GDM1 (cell line): ENCODE results near the gene USP10.

ENCODE experiments used
- DNase-seq: peaks from one replicate; lab custom pipeline; 2025; lab: John Stamatoyannopoulos, UW

Gene USP10

GRCh38 chr16:84699712-84700445 lies at the start of gene USP10:
Gene USP10, plus strand, starts transcription at chr16:84700000. Its CDS starts 91 bp downstream, at chr16:84700091.
- DNase-seq: peak; percentile 55

DNA sequence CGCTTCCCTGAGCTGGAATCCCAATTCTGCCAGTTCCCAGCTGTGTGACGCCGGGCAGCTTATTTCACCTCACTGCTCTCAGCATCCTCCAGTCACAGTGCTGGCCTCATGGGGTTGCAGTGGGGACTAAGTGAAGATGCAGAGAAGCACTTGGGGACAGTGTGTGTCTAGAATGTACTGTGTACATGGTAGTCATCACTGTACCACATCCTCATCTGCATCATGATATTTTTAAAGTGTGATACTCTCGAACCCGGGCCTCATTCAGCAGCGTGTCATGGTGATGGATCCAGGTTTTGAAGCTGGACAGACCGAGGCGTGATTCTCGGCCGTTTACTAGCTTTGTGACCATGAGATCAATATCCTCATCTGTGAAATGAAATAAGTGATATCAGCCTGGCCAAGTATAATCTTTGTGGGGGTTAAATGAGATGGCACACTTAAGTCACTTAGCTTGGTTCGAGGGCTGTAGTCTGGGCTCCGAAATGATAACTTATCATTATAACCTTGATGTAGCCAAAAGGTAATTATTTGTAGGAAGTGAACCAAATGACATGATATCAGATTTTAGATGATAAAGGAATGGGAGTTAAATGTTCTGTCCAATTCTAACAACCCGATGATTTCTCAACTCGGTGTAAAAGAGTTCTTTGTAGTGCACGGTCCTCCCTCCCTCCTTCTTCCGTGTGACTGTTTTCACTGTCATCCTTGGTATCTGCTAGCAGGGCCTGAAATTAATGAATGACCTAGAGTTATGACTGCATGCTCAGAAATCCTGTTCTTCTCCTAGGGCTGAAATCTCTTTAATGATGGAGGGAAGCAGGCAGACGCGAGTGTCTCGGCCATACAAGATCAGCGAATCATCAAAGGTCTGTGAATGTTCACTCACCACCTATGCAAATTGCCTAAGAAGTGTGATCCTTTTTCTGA lies 49.5 kb upstream of the USP10 start:
- DNase-seq: no peak

DNA sequence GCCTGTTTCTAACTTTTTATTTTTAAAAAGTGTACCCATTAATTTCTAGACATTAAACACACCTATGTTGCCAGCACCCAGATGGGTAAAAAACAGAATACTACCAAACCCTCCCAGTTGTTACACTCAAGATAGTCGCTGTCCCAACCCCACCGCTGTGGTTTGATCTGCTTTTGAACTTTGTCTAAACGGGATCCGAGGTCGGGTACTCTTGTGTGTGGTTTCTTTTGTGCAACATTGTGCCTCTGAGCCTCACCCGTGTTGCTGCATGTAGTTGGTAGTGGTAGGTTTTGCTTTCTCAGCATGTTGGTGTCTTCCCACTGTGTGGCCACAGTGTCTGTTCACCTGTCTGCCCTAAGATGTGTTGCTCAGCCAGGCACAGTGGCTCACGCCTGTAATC lies 47.2 kb upstream of the USP10 start:
- DNase-seq: no peak

DNA sequence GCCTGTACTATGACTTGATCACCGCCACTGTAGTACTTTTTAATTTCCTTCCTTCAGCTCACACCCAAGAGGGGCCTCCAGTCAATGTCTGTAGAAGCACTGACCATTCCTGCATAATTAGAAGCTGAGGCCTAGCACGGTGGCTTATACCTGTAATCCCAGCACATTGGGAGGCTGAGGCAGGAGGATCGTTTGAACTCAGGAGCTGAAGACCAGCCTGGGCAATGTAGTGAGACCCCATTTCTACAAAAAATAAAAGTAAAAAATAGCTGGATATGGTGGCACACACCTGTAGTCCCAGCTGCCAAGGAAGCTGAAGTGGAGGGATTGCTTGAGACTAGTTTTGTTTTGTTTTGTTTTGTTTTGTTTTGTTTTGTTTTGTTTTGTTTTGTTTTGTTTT lies 45.6 kb upstream of the USP10 start:
- DNase-seq: no peak

GRCh38 chr16:84654998-84655397 lies 44.8 kb upstream of the USP10 start:
- no peak for DNase-seq

DNA sequence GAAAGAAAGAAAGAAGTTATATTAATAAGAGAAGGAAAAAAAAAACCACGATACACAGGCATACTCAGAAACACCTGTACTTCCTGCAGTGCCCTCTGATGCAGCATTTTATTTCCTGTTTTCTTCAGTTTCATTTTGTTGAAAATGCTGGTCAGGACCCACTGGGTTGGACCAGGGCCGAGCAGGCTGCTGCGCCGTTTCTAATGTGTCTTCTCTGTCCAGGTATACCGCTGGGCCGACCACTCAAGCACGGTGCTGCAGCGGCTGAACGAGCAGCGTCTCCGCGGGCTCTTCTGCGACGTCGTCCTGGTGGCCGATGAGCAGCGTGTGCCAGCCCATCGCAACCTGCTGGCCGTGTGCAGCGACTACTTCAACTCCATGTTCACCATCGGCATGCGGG lies 43.2 kb upstream of the USP10 start:
- no peak for DNase-seq

DNA sequence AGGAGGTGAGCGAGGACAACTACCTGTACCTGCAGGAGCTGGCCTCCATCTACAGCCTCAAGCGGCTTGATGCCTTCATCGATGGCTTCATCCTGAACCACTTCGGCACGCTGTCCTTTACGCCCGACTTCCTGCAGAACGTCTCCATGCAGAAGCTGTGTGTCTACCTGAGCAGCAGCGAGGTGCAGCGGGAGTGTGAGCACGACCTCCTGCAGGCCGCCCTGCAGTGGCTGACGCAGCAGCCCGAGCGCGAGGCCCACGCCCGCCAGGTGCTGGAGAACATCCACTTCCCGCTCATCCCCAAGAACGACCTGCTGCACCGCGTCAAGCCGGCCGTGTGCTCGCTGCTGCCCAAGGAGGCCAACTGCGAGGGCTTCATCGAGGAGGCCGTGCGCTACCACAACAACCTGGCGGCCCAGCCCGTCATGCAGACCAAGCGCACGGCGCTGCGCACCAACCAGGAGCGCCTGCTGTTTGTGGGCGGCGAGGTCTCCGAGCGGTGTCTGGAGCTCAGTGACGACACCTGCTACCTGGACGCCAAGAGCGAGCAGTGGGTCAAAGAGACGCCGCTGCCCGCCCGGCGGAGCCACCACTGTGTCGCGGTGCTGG lies 42.5 kb upstream of the USP10 start:
- no peak for DNase-seq

DNA sequence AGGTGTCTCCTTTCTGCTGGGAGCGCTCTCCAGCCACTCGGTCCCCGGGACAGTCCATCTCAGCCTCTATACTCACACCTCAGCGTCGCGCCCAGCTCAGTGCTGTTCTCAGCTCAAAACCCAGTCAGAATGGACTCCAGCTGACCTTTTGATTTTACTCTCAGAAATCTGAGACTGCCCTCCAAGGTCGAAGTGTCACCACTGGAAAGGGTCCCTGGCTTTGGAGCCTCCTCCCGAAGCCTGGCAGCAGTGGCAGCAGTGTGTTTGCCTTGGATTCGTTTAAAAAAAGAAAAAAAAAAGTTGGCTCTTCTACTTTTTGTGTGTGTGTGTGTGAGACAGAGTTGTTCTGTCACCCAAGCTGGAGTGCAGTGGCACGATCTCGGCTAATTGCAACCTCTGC lies 41.1 kb upstream of the USP10 start:
- DNase-seq: no peak

DNA sequence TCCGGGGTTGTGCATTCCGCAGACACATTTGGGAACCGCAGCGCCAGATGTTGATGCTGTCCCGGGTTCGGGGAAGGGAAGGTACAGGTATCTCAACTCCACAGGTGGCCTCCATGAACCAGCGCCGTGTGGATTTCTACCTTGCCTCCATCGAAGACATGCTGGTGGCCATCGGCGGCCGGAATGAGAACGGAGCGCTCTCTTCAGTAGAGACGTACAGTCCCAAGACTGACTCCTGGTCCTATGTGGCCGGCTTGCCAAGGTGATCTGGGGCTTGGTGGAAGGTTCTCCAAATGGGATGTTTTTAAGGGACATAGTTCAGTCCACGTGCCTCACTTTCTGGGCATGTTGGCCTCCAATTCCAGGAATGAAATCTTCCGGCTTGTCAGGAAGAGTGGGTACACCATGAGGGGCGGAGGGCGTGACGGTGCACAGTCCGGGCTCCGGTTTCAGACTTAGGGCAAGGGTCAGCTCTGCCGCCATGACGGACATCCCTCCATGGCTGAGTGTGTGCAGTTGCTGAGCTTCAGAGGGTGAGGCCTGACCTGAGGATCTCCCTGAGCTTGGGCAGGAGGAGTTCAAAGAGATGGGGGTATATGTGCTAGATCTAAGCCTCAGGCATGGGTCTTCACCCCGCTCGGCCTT lies 40.0 kb upstream of the USP10 start:
- no peak for DNase-seq

DNA sequence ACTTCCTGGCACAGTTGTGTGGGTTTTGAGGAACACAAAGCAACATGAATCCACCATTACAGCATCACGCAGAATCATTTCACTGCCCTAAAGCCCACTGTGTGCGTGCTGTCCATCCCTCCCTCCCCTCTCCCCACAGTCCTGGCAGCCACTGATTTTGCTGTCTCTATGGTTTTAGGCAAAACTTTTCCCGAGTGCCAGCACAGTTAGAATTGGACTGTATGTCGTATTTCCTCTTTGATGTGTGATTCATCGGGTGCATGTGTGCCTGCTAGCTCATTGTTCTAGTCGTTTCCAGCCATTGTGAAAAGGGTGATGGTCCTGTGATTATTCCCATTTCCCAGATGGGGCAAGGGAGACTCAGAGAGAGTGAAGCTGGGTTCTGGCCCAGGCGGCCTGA lies 38.8 kb upstream of the USP10 start:
- DNase-seq: no peak

DNA sequence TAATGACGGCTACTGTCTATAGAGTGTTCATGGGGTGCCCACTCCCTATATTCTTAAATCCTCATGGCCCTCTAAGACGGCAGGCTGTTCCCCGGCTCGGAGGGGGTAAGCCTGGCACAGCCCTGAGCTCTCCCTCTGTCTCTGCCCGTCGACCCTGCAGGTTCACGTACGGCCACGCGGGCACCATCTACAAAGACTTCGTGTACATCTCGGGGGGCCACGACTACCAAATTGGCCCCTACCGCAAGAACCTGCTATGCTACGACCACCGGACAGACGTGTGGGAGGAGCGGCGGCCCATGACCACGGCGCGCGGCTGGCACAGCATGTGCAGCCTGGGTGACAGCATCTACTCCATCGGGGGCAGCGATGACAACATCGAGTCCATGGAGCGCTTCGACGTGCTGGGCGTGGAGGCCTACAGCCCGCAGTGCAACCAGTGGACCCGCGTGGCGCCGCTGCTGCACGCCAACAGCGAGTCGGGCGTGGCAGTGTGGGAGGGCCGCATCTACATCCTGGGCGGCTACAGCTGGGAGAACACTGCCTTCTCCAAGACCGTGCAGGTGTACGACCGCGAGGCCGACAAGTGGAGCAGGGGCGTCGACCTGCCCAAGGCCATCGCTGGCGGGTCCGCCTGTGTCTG lies 38.3 kb upstream of the USP10 start:
- DNase-seq: no peak

- no peak for DNase-seq
Observed at GRCh38 chr16:84662471-84662870, 37.3 kb upstream of the USP10 start.

DNA sequence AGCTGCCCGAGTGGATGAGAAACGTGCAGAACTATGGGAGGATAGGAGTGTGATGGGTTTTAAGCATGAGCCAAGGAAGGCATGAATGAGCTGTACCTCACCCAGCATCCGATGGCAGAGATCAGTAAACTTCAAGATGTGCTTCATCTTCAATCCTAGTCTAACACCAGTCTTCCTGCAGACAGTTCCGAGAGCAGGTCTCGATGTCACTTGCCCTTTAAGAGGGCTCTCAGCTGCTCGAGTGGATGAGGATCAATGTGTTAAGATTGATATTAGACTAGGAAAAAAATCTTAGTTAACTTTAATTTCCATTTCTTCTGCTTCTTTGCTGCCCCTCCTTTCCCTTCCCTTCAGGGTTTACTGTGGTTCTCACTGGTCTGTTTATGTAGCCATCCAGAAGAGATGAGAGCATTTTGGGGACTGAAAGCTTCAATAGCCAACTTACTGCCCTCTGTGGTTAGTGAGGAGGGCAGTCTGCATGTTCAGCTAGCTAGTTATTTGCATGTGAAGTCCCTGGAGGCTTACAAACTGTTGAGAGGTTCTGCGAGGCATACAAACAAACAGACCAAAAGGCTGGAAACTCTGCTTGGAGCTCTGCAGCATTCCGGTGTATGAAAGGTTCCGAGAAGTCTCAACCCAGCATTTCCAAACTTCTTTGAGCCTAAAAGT lies 36.2 kb upstream of the USP10 start:
- no peak for DNase-seq

- no peak for DNase-seq
Observed at GRCh38 chr16:84665359-84665758, 34.4 kb upstream of the USP10 start.

- no peak for DNase-seq
Observed at GRCh38 chr16:84665843-84666242, 34.0 kb upstream of the USP10 start.

DNA sequence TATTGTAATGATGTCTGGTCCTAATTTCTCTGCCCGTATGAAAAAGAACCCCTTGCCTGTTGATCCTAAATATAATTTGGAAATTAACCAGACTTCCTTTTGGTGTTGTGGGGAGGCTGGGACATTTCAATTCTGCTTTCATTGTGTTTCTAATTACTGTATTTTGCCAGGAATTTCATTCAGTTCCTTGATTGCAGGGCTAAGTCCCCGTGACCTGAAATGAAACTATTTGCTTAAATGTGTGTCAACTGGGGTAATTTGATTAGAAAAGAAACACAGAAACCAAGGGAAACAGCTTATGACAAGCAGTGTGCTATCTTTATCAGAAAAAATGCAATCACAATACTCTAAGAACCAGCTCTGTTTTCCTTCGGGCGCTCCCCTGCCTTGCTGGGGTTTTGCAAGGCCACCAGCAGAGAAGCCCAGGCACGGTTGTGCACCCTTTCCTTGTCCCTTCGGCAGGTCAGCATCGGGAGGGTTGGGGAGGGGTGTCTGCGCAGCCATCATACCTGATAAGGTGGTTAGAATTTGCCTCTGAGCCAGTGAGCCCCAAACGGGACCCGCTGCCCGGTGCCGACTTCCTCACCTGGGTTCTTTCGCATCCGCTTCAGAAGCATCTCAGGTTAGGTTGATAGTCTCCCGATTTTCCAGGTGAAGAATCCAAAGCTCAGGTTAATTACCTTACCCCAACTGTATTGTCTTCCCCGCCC lies 32.0 kb upstream of the USP10 start:
- no peak for DNase-seq

DNA sequence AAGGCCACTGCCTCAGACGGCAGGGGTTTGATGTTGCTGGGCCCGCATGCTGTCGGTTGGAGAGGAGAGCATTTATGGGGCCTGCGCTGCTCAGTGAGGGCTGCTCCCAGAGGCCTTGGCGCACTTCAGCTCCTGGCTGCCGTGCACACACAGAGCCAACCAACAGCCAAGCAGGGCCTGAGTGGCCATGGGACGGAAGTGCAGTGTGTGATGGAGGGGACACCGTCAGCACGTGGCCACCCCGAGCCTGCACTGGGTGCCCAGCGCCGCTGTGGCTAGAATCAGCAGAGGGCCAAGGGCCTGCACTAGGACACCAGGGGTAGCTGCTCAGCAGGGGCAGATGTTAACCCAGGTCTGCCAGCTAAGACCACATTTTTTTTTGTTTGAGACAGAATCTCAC lies 29.7 kb upstream of the USP10 start:
- no peak for DNase-seq

- DNase-seq: peak; percentile 20
Observed at GRCh38 chr16:84672276-84673202, 27.3 kb upstream of the USP10 start.

DNA sequence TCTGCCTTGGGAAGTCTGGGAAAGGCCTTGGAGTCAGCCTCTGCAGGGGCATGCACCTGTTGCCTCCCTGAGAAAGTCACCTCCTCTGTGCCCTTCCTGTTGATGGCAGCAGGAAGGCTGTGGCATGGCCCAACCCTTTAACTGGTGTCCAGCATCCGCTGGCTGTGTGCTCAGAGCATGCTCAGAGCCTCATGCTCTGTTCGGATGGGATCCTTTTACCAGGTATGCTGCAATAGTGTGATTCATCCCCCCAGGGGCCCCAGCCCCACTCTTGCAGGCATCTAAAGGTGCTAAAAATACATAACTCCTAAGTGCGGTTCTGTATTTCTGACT lies 26.6 kb upstream of the USP10 start:
- DNase-seq: no peak

DNA sequence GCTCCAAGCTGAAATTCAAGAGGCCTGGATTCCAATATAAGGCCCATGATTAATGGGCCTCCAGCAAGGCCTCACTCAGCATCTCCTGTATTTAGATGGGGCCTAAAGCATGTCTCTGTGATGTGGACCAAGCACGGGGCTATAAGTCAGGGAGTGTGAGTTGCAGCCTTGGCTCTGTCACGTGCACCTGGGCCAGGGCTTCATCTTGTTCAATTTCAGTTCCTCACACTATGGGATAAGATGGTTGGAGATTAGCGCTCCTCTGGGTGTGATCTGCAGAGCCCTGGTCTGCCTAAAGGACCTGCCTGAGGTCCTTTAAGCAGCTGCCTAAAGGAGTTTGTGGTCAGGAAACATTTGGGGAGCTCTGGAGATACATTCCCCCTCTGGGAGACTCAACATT lies 26.2 kb upstream of the USP10 start:
- DNase-seq: no peak
